PC-3 (cell line): ENCODE data around the gene CHRNA9. TPM values are rescaled to one million over a fixed set of nuclear protein-coding genes. Genes with fewer than 3 reads are reported as not detected.
"Not testable (repeated sequence)": the region's sequence is repeated elsewhere in the genome, so short reads cannot be mapped to it uniquely, and the experiment has no call there.

Experiments
- ATAC-seq: fragments of 200-7000 bp; cut with Tn5 transposase; 2 replicates; pipeline ENCODE4 v1.9.1; 2020; ENCODE audit warnings: mild to moderate bottlenecking, moderate library complexity
- BruUV-seq: library from RNA; stranded (reverse); fragments of 400-500 nt; replicated peaks from 2 replicates; lab custom pipeline; 2021; lab: Mats Ljungman, UMichigan
- CTCF ChIA-PET: fragments of 300-600 bp; sonication (Branson Sonifier 250); formaldehyde crosslinking; loops from one replicate; lab custom pipeline; 2022; ENCODE audit warnings: antibody characterized with exemption; lab: Charles Lee
- POLR2A ChIA-PET: fragments of 300-600 bp; sonication (Branson Sonifier 250); formaldehyde crosslinking; loops from one replicate; lab custom pipeline; 2022; ENCODE audit warnings: antibody characterized with exemption; ENCODE audit not compliant: unreplicated experiment; lab: Charles Lee
- DNase-seq: peaks from one replicate; pipeline ENCODE4 v3.0.0-alpha.2; 2015
- H2AFZ ChIP-seq: fragments of 300-600 bp; sonication (generic); 2 replicates; pipeline ENCODE4 v1.6.0; 2016; ENCODE audit warnings: antibody characterized with exemption, low read length
- H3F3A ChIP-seq: fragments of 300-600 bp; sonication (generic); one replicate; pipeline ENCODE4 v1.6.0; 2017; ENCODE audit warnings: antibody characterized with exemption, low read length, control low read depth, mild to moderate bottlenecking; ENCODE audit not compliant: unreplicated experiment
- H3K27ac ChIP-seq: fragments of 300-600 bp; sonication (generic); 2 replicates; pipeline ENCODE4 v1.5.1; 2016; ENCODE audit warnings: mild to moderate bottlenecking, low read length
- H3K27me3 ChIP-seq: fragments of 300-600 bp; sonication (generic); 2 replicates; pipeline ENCODE4 v1.6.1; 2016; ENCODE audit warnings: low read length, mixed read lengths
- H3K36me3 ChIP-seq: fragments of 300-600 bp; sonication (generic); 2 replicates; pipeline ENCODE4 v1.6.1; 2016; ENCODE audit warnings: low read depth, mixed run types, low read length, mixed read lengths
- H3K4me1 ChIP-seq: fragments of 300-600 bp; sonication (generic); 2 replicates; pipeline ENCODE4 v1.5.1; 2016; ENCODE audit warnings: low read length; ENCODE audit not compliant: insufficient read depth
- H3K4me2 ChIP-seq: fragments of 300-600 bp; sonication (generic); 2 replicates; pipeline ENCODE4 v1.6.0; 2016; ENCODE audit warnings: low read length
- H3K4me3 ChIP-seq: fragments of 300-600 bp; sonication (generic); 2 replicates; pipeline ENCODE4 v1.5.1; 2016; ENCODE audit warnings: mild to moderate bottlenecking, low read length, mixed read lengths
- H3K79me2 ChIP-seq: fragments of 300-600 bp; sonication (generic); 2 replicates; pipeline ENCODE4 v1.6.1; 2017; ENCODE audit warnings: low read length, mixed read lengths
- H3K9ac ChIP-seq: fragments of 300-600 bp; sonication (generic); 2 replicates; pipeline ENCODE4 v1.6.0; 2016; ENCODE audit warnings: mild to moderate bottlenecking, low read length
- H3K9me2 ChIP-seq: fragments of 300-600 bp; sonication (generic); replicated peaks from 2 replicates; pipeline ENCODE4 v1.6.1; 2016; ENCODE audit warnings: mixed run types, low read length, mixed read lengths
- H3K9me3 ChIP-seq: fragments of 300-600 bp; sonication (generic); 2 replicates; pipeline ENCODE4 v1.6.1; 2016; ENCODE audit warnings: low read length, mixed read lengths
- H4K20me1 ChIP-seq: fragments of 300-600 bp; sonication (generic); 2 replicates; pipeline ENCODE4 v1.6.1; 2016; ENCODE audit warnings: low read length, mixed read lengths
- CTCF ChIP-seq: fragments of 300-600 bp; sonication (generic); conservative IDR thresholded peaks from 2 replicates; pipeline ENCODE4 v1.5.1; 2017; ENCODE audit warnings: antibody characterized with exemption, low read depth, mild to moderate bottlenecking, low read length
- EZH2 ChIP-seq: fragments of 300-600 bp; sonication (generic); IDR thresholded peaks from one replicate; pipeline ENCODE4 v1.6.1; 2017; ENCODE audit warnings: antibody characterized with exemption, mild to moderate bottlenecking, low read length; ENCODE audit not compliant: unreplicated experiment
- EZH2phosphoT487 ChIP-seq: fragments of 300-600 bp; sonication (generic); IDR thresholded peaks from 2 replicates; pipeline ENCODE4 v1.6.1; 2018; ENCODE audit warnings: mild to moderate bottlenecking, antibody characterized with exemption, low read length, borderline replicate concordance
- intact Hi-C: fragments of 100-400 bp; cut with micrococcal nuclease; formaldehyde crosslinking; loops from 2 replicates; pipeline ENCODE4 v1.9.0; 2023
- total RNA-seq: library from RNA; depleted of rRNA; stranded (reverse); fragments of >200 nt; gene quantifications from 2 replicates; pipeline ENCODE4 v1.2.3, GENCODE V29; 2014

The CHRNA9 gene
- total RNA-seq, 1 experiment from 2014 or later = not detected

GRCh38 chr4:40380647-40381046 lies 45.5 kb downstream of the CHRNA9 start:
- no peaks in the 10 kb centered on the region for H3K36me3 ChIP-seq
- intact Hi-C loops = no loop called here
- H3K4me3 ChIP-seq = no peak overlapping the region
- H3K27me3 ChIP-seq = no peaks in the 10 kb centered on the region
- H3K4me2 ChIP-seq = no peak overlapping the region
- H3F3A ChIP-seq = no peaks in the 10 kb centered on the region
- CTCF ChIA-PET = no interaction called here
- H3K9me3 ChIP-seq = no peaks in the 10 kb centered on the region
- H3K79me2 ChIP-seq = no peaks in the 10 kb centered on the region
- DNase-seq = no peak
- TF ChIP-seq EZH2 = no peak
- TF ChIP-seq CTCF = no peak
- no peak for TF ChIP-seq EZH2phosphoT487
- no peak for ATAC-seq
- no peak overlapping the region for H3K9ac ChIP-seq
- no peak overlapping the region for H2AFZ ChIP-seq
- no TSS peak for BruUV-seq
- no peaks in the 10 kb centered on the region for H3K9me2 ChIP-seq
- POLR2A ChIA-PET = no interaction called here
- H3K27ac ChIP-seq = no peak overlapping the region
- H4K20me1 ChIP-seq = no peaks in the 10 kb centered on the region
- H3K4me1 ChIP-seq = no peaks in the 10 kb centered on the region

GRCh38 chr4:40388239-40388638 lies 53.1 kb downstream of the CHRNA9 start:
- BruUV-seq = no TSS peak
- H3F3A ChIP-seq = no peaks in the 10 kb centered on the region
- intact Hi-C loops = no loop called here
- TF ChIP-seq EZH2 = no peak
- no peak for TF ChIP-seq EZH2phosphoT487
- no peak for TF ChIP-seq CTCF
- H3K79me2 ChIP-seq = no peaks in the 10 kb centered on the region
- H3K9me2 ChIP-seq = no peaks in the 10 kb centered on the region
- H3K27ac ChIP-seq = no peak overlapping the region
- no peaks in the 10 kb centered on the region for H3K9me3 ChIP-seq
- H3K4me3 ChIP-seq = no peak overlapping the region
- no peaks in the 10 kb centered on the region for H3K4me1 ChIP-seq
- no peak overlapping the region for H3K9ac ChIP-seq
- H4K20me1 ChIP-seq = no peaks in the 10 kb centered on the region
- ATAC-seq (no peak), DNase-seq (no peak)
- POLR2A ChIA-PET = no interaction called here
- H3K36me3 ChIP-seq = no peaks in the 10 kb centered on the region
- H2AFZ ChIP-seq = no peak overlapping the region
- no peak overlapping the region for H3K4me2 ChIP-seq
- H3K27me3 ChIP-seq = no peaks in the 10 kb centered on the region
- CTCF ChIA-PET = no interaction called here

GRCh38 chr4:40389986-40390385 lies 54.9 kb downstream of the CHRNA9 start:
- Histone ChIP-seq H3K9me2 (no peaks in the 10 kb centered on the region), H3K4me1 (no peaks in the 10 kb centered on the region), H3K79me2 (no peaks in the 10 kb centered on the region), H3F3A (no peaks in the 10 kb centered on the region), H3K9me3 (no peaks in the 10 kb centered on the region), H3K27me3 (no peaks in the 10 kb centered on the region), H3K9ac (no peak overlapping the region), H3K36me3 (no peaks in the 10 kb centered on the region), H3K4me3 (no peak overlapping the region), H3K27ac (no peak overlapping the region), H3K4me2 (no peak overlapping the region), H2AFZ (no peak overlapping the region), H4K20me1 (no peaks in the 10 kb centered on the region)
- no peak for TF ChIP-seq EZH2phosphoT487
- TF ChIP-seq EZH2 = no peak
- TF ChIP-seq CTCF = no peak
- ChIA-PET CTCF (no interaction called here), POLR2A (no interaction called here)
- BruUV-seq = no TSS peak
- intact Hi-C loops = no loop called here
- no peak for ATAC-seq
- no peak for DNase-seq

- H4K20me1 ChIP-seq, H2AFZ ChIP-seq, H3K79me2 ChIP-seq, H3K27me3 ChIP-seq, H3K4me3 ChIP-seq, POLR2A ChIA-PET, DNase-seq, H3K36me3 ChIP-seq, H3K27ac ChIP-seq, BruUV-seq, ATAC-seq, H3K4me2 ChIP-seq, H3K9me2 ChIP-seq, H3K9me3 ChIP-seq, CTCF ChIA-PET, intact Hi-C loops, H3K9ac ChIP-seq, H3F3A ChIP-seq: not testable (repeated sequence)
- peaks cover 15% of the 10 kb centered on the region for H3K4me1 ChIP-seq
Observed at GRCh38 chr4:40392241-40392640, 57.1 kb downstream of the CHRNA9 start.
